Glutamatergic neuron (in vitro differentiated cells): ENCODE results near the gene VTCN1. TPM values are rescaled to one million over a fixed set of nuclear protein-coding genes. Genes with fewer than 3 reads are reported as not detected.
"Not testable (repeated sequence)": the region's sequence is repeated elsewhere in the genome, so short reads cannot be mapped to it uniquely, and the experiment has no call there.

Experiments
- DNase-seq: peaks from one replicate; pipeline ENCODE4 v3.0.0; 2022
- H3K27ac Mint-ChIP-seq: one replicate; pipeline ENCODE4 v1.8.0; 2020; ENCODE audit warnings: mild to moderate bottlenecking, mixed read lengths, inconsistent platforms; ENCODE audit not compliant: unreplicated experiment
- H3K27me3 Mint-ChIP-seq: one replicate; pipeline ENCODE4 v1.8.0; 2020; ENCODE audit warnings: mild to moderate bottlenecking, moderate library complexity, mixed read lengths, inconsistent platforms; ENCODE audit not compliant: unreplicated experiment
- H3K36me3 Mint-ChIP-seq: one replicate; pipeline ENCODE4 v1.8.0; 2020; ENCODE audit warnings: mild to moderate bottlenecking, mixed read lengths, inconsistent platforms; ENCODE audit not compliant: unreplicated experiment
- H3K4me1 Mint-ChIP-seq: one replicate; pipeline ENCODE4 v1.8.0; 2020; ENCODE audit warnings: mild to moderate bottlenecking, low read depth, mixed read lengths, inconsistent platforms; ENCODE audit not compliant: unreplicated experiment
- H3K4me3 Mint-ChIP-seq: one replicate; pipeline ENCODE4 v1.8.0; 2020; ENCODE audit warnings: mild to moderate bottlenecking, mixed read lengths, inconsistent platforms; ENCODE audit not compliant: unreplicated experiment
- H3K9me3 Mint-ChIP-seq: one replicate; pipeline ENCODE4 v1.8.0; 2020; ENCODE audit warnings: mild to moderate bottlenecking, moderate library complexity, mixed read lengths, inconsistent platforms; ENCODE audit not compliant: unreplicated experiment
- CTCF ChIP-seq: fragments of 200-600 bp; sonication (generic); IDR thresholded peaks from one replicate; pipeline ENCODE4 v1.5.0; 2021; ENCODE audit not compliant: partially characterized antibody, unreplicated experiment
- long read RNA-seq: library from polyadenylated mRNA; unstranded; transcript quantifications from one replicate; pipeline ENCODE4 v2.0.0, GENCODE V29; 2020; ENCODE audit not compliant: unreplicated experiment
- total RNA-seq: library from RNA; stranded (reverse); fragmentation: NEBNext Ultra II Directional; extraction: Animal tissue kit (Norgen Biotek cat#: 25700); gene quantifications from one replicate; pipeline ENCODE4 v1.2.1, GENCODE V29; 2021; ENCODE audit not compliant: unreplicated experiment

VTCN1 gene
- not detected for total RNA-seq
- long read RNA-seq = 0 reads

GRCh38 chr1:117210831-117211261, at the start of gene VTCN1:
TSS of gene VTCN1 (minus strand) at chr1:117210927. CDS start at chr1:117210855, 72 bp downstream.
- H3K27ac Mint-ChIP-seq = no peak within 1 kb of the TSS
- peaks cover 8% of the 10 kb centered on the region for H3K36me3 Mint-ChIP-seq
- no peak for DNase-seq
- no peaks in the 10 kb centered on the region for H3K4me1 Mint-ChIP-seq
- H3K4me3 Mint-ChIP-seq = no peak within 1 kb of the TSS
- peaks cover 9% of the 10 kb centered on the region for H3K27me3 Mint-ChIP-seq
- peaks cover 2% of the 10 kb centered on the region for H3K9me3 Mint-ChIP-seq
- no peak for TF ChIP-seq CTCF

GRCh38 chr1:117258791-117259190, 48.1 kb upstream of the VTCN1 start:
- no peak for TF ChIP-seq CTCF
- Mint-ChIP-seq H3K27ac (no peak overlapping the region), H3K9me3 (peaks cover 4% of the 10 kb centered on the region), H3K4me3 (no peak overlapping the region), H3K4me1 (no peaks in the 10 kb centered on the region), H3K27me3 (no peaks in the 10 kb centered on the region), H3K36me3 (peaks cover 6% of the 10 kb centered on the region)
- DNase-seq = no peak

- DNase-seq, H3K36me3 Mint-ChIP-seq, H3K4me3 Mint-ChIP-seq, H3K4me1 Mint-ChIP-seq, H3K27ac Mint-ChIP-seq, H3K27me3 Mint-ChIP-seq, H3K9me3 Mint-ChIP-seq: not testable (repeated sequence)
Observed at GRCh38 chr1:117258075-117258474, 47.3 kb upstream of the VTCN1 start.

- Mint-ChIP-seq H3K27ac (no peak overlapping the region), H3K9me3 (peaks cover 4% of the 10 kb centered on the region), H3K27me3 (no peaks in the 10 kb centered on the region), H3K4me1 (no peaks in the 10 kb centered on the region), H3K4me3 (no peak overlapping the region), H3K36me3 (peaks cover 6% of the 10 kb centered on the region)
- DNase-seq = no peak
- no peak for TF ChIP-seq CTCF
Observed at GRCh38 chr1:117257291-117257690, 46.6 kb upstream of the VTCN1 start.

GRCh38 chr1:117250061-117250606, 39.4 kb upstream of the VTCN1 start:
- no peaks in the 10 kb centered on the region for H3K4me1 Mint-ChIP-seq

More at GRCh38 chr1:117250061-117250606, 39.4 kb upstream of the VTCN1 start:
- Mint-ChIP-seq H3K36me3 (no peaks in the 10 kb centered on the region), H3K27ac (no peak overlapping the region), H3K27me3 (peaks cover 6% of the 10 kb centered on the region), H3K9me3 (no peaks in the 10 kb centered on the region), H3K4me3 (no peak overlapping the region)
- no peak for TF ChIP-seq CTCF
- no peak for DNase-seq
